ENCODE results near the gene TXK.

Gene TXK

DNA sequence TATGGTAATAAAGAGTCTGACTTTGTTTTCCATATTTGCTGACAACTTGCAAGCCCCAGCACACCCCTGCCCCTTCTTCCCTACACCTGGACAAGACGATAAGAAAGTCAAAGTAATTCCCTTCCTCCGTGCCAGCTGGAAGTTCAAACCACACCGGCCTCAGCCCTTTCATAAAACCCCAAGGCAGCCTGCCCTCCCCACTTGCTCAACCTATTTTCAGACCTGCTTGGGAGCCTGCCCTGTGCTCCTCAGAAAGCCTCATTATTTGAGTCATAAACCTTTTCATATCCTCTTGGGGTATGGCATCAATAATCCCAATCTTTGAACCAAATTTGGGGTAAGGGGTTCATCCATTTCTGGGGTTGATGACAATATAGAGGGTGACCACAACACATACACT is 88.0 kb downstream of the TXK start:
- no peak for DNase-seq

DNA sequence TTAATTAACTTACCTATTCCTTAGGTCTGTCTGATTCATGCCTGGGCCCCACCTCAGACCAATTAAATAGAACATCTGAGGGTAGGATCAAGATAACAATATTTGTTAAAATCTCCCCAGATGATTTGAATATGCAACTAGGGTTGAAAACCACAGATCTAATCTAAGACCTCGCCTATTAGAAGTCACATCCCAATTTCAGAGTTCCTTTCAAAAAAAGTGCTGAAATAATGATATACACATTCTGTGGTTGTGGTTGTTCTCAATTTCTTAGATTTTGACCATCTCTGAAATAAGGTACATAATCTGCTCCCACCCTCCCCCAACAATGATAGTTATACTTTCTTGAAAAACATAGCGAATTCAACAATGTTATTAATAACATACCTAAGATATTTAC is 89.8 kb downstream of the TXK start:
- no peak for DNase-seq

DNA sequence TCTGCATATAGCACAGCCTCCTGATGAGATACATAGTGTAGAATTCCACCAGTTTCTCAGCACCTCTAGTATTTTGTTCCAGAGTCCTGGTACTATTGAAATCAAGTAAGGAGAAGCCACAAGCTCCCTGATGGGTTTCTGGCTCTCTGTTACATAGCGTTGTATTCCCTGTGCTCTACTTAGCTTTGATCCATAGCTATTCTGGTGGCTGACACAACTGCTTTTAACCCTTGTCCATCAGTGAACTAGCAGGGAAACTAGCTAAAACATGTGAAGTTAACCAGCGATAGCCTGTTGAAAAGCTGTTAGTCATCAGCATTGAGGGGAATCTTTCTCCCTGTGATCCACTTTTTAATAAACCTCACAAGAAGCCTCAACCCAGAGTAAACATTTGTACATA is 90.5 kb downstream of the TXK start:
- DNase-seq: no peak

- no peak for DNase-seq
These were observed 91.0 kb downstream of the TXK start for GRCh38 chr4:48042979-48043461.

DNA sequence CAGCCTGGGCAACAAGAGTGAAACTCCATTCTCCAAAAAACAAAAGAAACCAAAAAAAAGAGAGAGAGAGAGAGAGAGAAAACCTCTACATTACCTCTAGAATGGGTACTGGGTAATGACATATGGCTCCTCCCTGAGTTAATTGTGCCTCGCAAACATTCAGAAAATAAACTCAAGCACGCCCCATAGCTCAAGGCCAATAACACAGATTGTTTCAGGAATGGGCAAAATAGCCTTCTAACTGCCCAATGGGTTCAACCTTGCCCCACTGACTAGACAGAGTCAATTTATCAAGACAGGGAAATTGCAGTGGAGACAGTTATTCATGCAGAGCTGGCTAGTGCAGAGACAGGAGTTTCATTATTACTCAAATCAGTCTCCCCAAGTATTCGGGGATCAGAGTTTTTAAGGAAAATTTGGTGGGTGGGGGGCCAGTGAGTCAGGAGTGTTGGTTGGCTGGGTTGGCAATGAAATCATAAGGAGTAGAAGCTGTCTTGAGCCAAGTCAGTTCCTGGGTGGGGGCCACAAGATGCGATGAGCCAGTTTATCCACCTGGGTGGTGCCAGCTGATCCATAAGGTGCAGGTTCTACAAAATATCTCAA is 92.4 kb downstream of the TXK start:
- DNase-seq: no peak

- DNase-seq: no peak
These were observed 94.5 kb downstream of the TXK start for GRCh38 chr4:48039561-48039960.

GRCh38 chr4:48038666-48039065 is 95.4 kb downstream of the TXK start:
- DNase-seq: no peak

- no peak for DNase-seq
These were observed 97.0 kb downstream of the TXK start for GRCh38 chr4:48037117-48037462.

DNA sequence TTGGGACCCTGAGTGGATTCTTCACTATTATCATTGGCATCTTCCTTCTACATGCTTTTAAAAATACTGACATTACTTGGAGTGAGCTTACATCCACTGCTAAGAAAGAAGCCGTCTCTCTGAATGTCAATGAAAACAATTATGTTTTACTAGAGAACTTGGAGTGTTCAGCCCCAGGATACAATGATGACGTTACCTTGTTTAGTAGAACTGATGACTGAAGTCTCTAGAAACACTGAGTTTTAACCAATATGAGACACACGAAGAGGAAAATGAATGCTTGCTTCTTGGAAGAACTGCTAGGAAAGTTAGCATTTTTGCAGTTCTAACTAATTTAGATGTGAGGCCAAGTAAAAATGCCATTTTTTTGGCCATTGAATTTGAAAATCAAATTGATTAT is 98.1 kb downstream of the TXK start:
- no peak for DNase-seq

- DNase-seq: peak; percentile 43
These were observed 100.1 kb downstream of the TXK start for GRCh38 chr4:48033825-48034413.

- no peak for DNase-seq
These were observed 100.6 kb downstream of the TXK start for GRCh38 chr4:48033412-48033811.

DNA sequence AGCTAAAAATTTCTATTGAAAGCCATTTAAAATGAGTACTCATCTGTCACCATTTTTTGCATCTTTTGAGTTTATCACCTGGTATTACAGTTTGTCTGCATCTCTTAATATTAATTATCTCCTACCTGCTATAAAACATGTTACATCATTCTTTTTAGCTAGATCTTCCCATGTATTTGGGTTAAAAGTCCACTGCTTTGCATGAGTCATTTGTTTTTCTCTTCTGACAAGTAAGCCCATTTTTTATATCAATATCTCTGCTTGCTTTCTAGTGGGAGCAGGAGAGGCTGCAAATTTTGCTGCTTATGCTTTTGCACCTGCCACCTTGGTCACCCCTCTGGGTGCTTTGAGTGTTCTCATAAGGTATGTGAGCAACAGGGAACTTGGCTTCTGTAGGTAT is 101.3 kb downstream of the TXK start:
- no peak for DNase-seq

DNA sequence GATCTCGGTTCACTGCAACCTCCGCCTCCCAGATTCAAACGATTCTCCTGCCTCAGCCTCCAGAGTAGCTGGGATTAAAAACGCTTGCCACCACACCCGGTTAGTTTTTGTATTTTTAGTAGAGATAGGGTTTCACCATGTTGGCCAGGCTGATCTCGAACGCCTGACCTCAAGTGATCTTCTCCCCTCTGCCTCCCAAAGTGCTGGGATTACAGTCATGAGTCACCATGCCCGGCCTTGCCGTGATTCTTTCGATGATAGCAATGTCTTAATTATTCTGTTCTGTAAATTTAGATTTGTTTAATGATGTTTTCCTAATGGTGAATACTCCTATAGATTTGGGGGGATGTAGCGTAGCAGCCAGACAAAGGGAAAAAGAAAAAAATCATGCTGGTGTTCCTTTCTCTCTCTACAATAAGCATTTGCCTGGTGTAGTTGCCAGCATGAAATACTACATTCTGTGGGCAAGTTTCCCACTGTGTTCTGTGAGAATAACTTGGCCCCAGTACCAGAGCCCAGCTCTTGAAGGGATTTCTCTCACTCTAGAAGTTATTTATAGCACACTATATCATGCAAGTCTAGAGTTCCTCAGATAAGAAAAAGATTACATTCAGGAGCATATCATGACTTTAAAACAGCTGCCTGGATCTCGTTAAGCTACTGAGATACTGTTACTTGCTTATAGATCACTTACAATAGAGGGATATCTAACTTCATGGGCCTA is 102.1 kb downstream of the TXK start:
- no peak for DNase-seq

DNA sequence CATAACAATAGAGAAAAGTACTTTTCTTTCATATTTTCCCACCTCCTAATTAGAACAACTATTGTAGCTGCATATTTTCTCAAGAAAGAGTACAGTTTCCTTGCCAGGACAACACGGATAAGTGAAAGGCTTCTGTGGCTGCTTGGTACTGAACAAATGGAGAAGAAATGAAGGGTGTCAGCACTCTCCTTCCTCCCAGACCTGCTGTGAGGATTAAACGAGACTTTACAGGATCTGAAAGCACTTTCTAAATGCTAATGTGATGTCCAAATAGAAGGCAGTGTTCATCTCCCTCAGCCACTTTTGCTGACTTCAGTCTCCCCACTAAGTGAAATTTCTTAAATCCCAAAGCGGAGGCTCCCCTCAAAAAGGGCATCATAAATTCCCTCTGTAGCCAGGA is 103.6 kb downstream of the TXK start:
- DNase-seq: no peak

GRCh38 chr4:48028696-48029095 is 105.4 kb downstream of the TXK start:
- DNase-seq: no peak

GRCh38 chr4:48027653-48028052 is 106.4 kb downstream of the TXK start:
- no peak for DNase-seq

- no peak for DNase-seq
These were observed 109.0 kb downstream of the TXK start for GRCh38 chr4:48025005-48025404.

DNA sequence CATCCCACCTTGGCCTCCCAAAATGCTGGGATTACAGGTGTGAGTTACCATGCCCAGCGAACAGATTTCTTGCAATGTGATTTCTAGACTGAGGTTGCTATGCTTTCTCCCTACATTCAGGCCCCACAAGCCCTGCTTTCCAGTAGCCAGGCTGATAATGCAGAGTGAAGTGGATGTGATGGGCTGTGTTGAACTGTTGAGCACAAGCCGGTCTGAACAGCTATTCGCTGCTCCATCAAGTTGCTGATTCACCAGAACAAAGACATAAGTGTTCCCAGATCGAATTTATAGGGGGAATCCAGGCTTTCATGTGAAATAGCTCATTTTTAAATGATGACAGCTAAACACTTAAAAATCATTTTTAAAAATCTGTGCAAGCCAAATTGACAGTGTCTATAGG is 109.5 kb downstream of the TXK start:
- DNase-seq: no peak

- DNase-seq: no peak
These were observed 111.8 kb downstream of the TXK start for GRCh38 chr4:48022192-48022799.

DNA sequence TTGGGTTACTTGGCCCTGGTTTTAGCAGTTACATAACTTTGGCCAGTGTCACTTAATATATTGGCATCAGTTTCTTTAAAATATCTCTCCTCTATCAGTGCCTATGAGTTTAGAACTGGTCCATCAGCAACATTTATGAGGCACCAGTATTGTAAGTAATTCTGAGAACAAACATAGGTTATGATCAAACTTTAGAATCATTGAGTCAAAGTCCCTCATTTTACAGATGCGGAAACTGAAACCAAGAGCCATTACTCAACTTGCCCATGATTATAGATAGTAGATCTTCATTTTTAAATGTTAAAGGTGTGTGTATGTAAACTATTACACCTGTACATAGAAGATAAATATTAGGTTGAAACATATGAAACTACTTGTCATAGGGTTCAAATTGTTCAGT is 113.0 kb downstream of the TXK start:
- no peak for DNase-seq

- no peak for DNase-seq
These were observed 115.9 kb downstream of the TXK start for GRCh38 chr4:48018112-48018511.

GRCh38 chr4:48017108-48017571 is 116.9 kb downstream of the TXK start:
- no peak for DNase-seq

All from NCI-H524 treated with DMSO at 0.1 percent for 48 hours (cell line).